ENCODE data around the gene CKAP4.

The CKAP4 gene

GRCh38 chr12:106195621-106196027 lies 52.2 kb downstream of the CKAP4 start:
- H3K27ac ChIP-seq: no peak overlapping the region
- TF ChIP-seq ZFX (IDR thresholded peaks at IDR 0.05) (no peak), CTCF (conservative IDR thresholded peaks at IDR 0.05) (no peak)

GRCh38 chr12:106194351-106194750 lies 53.5 kb downstream of the CKAP4 start:
- no peak for TF ChIP-seq CTCF (conservative IDR thresholded peaks at IDR 0.05)
- H3K27ac ChIP-seq: no peak overlapping the region

GRCh38 chr12:106193394-106194215 lies 54.2 kb downstream of the CKAP4 start:
- TF ChIP-seq CTCF (conservative IDR thresholded peaks at IDR 0.05) (no peak), ZFX (IDR thresholded peaks at IDR 0.05) (no peak)
- H3K27ac ChIP-seq: no peak overlapping the region

- TF ChIP-seq CTCF (conservative IDR thresholded peaks at IDR 0.05): no peak
- no peak for TF ChIP-seq ZFX (IDR thresholded peaks at IDR 0.05)
Observed at GRCh38 chr12:106192659-106193393, 55.0 kb downstream of the CKAP4 start.

GRCh38 chr12:106190581-106190980 lies 57.2 kb downstream of the CKAP4 start:
- no peak overlapping the region for H3K27ac ChIP-seq
- TF ChIP-seq CTCF (conservative IDR thresholded peaks at IDR 0.05): no peak
- no peak for TF ChIP-seq ZFX (IDR thresholded peaks at IDR 0.05)

More at GRCh38 chr12:106192659-106193393, 55.0 kb downstream of the CKAP4 start:
- no peak overlapping the region for H3K27ac ChIP-seq

GRCh38 chr12:106189341-106189740 lies 58.5 kb downstream of the CKAP4 start:
- H3K27ac ChIP-seq: no peak overlapping the region
- TF ChIP-seq CTCF (conservative IDR thresholded peaks at IDR 0.05) (no peak), ZFX (IDR thresholded peaks at IDR 0.05) (no peak)

GRCh38 chr12:106188256-106188655 lies 59.6 kb downstream of the CKAP4 start:
- H3K27ac ChIP-seq: no peak overlapping the region
- no peak for TF ChIP-seq CTCF (conservative IDR thresholded peaks at IDR 0.05)
- TF ChIP-seq ZFX (IDR thresholded peaks at IDR 0.05): no peak

All from C4-2B (cell line).